HG03432 (cell line): ENCODE data around the gene SDK2.

Experiments
- ATAC-seq: cut with Tn5 transposase; IDR thresholded peaks from one replicate; pipeline ENCODE4 v1.9.1; 2021; ENCODE audit warnings: mild to moderate bottlenecking, moderate library complexity; ENCODE audit not compliant: unreplicated experiment

Gene SDK2

GRCh38 chr17:73591296-73592078, 52.8 kb downstream of the SDK2 start:
- ATAC-seq, result peak; percentile 70

- no peak for ATAC-seq
These were observed 54.8 kb downstream of the SDK2 start for GRCh38 chr17:73589363-73589980.

- ATAC-seq, result no peak
These were observed 55.4 kb downstream of the SDK2 start for GRCh38 chr17:73588891-73589290.

- ATAC-seq, result no peak
These were observed 55.9 kb downstream of the SDK2 start for GRCh38 chr17:73588301-73588846.

GRCh38 chr17:73586921-73587602, 57.2 kb downstream of the SDK2 start:
- no peak for ATAC-seq

- ATAC-seq, result no peak
These were observed 57.9 kb downstream of the SDK2 start for GRCh38 chr17:73586275-73586832.

GRCh38 chr17:73585583-73585982, 58.7 kb downstream of the SDK2 start:
- ATAC-seq, result no peak

GRCh38 chr17:73584987-73585386, 59.3 kb downstream of the SDK2 start:
- ATAC-seq, result no peak

- no peak for ATAC-seq
These were observed 60.2 kb downstream of the SDK2 start for GRCh38 chr17:73584049-73584448.

- no peak for ATAC-seq
These were observed 61.4 kb downstream of the SDK2 start for GRCh38 chr17:73582821-73583220.

GRCh38 chr17:73582359-73582758, 61.9 kb downstream of the SDK2 start:
- ATAC-seq, result no peak

- ATAC-seq, result no peak
These were observed 62.9 kb downstream of the SDK2 start for GRCh38 chr17:73581379-73581778.

- ATAC-seq, result no peak
These were observed 64.1 kb downstream of the SDK2 start for GRCh38 chr17:73580073-73580710.

GRCh38 chr17:73576556-73577098, 67.6 kb downstream of the SDK2 start:
- no peak for ATAC-seq

GRCh38 chr17:73575470-73576221, 68.6 kb downstream of the SDK2 start:
- no peak for ATAC-seq

- ATAC-seq, result no peak
These were observed 72.6 kb downstream of the SDK2 start for GRCh38 chr17:73571511-73572130.

GRCh38 chr17:73569762-73570319, 74.4 kb downstream of the SDK2 start:
- ATAC-seq, result no peak

- no peak for ATAC-seq
These were observed 75.3 kb downstream of the SDK2 start for GRCh38 chr17:73568934-73569333.
